Caki2 (cell line): ENCODE measurements around the gene ATP6AP2. TPM values are rescaled to one million over a fixed set of nuclear protein-coding genes. Genes with fewer than 3 reads are reported as not detected.

Experiments
- total RNA-seq: library from RNA; depleted of rRNA; stranded (reverse); fragments of >200 nt; shearing (Covaris generic); gene quantifications from 2 replicates; pipeline ENCODE4 v1.2.3, GENCODE V29; 2014; ENCODE audit warnings: low replicate concordance; rRNA removed

Gene ATP6AP2
- total RNA-seq, 1 experiment from 2014 or later, result 104 TPM

Other genes with a start within 250 kb of the ATP6AP2 start
- gene MPC1L, start 42.5 kb downstream of the ATP6AP2 start, total RNA-seq, result not detected in 2 replicates
- 9.8 and 12.7 TPM in 2 replicates for gene CXorf38, start 66.6 kb downstream of the ATP6AP2 start, total RNA-seq
- 3.8 and 4.8 TPM in 2 replicates for gene MED14, start 154.6 kb downstream of the ATP6AP2 start, total RNA-seq